Stimulated activated CD4-positive, alpha-beta T cell treated with anti-CD3 and anti-CD28 coated beads, TNF-alpha, amount 100 ng/mL, for 48 hours (primary cell): ENCODE data around the gene CSGALNACT2.
A peak's percentile ranks its signal among the peaks of the same experiment; 100 is the strongest.

Experiments used
- DNase-seq, 3 donors: peaks; one replicate each; pipeline ENCODE4 v3.0.0-alpha.2; 2020; ENCODE audit warnings: low read depth in 3 of 3

The CSGALNACT2 gene

DNA sequence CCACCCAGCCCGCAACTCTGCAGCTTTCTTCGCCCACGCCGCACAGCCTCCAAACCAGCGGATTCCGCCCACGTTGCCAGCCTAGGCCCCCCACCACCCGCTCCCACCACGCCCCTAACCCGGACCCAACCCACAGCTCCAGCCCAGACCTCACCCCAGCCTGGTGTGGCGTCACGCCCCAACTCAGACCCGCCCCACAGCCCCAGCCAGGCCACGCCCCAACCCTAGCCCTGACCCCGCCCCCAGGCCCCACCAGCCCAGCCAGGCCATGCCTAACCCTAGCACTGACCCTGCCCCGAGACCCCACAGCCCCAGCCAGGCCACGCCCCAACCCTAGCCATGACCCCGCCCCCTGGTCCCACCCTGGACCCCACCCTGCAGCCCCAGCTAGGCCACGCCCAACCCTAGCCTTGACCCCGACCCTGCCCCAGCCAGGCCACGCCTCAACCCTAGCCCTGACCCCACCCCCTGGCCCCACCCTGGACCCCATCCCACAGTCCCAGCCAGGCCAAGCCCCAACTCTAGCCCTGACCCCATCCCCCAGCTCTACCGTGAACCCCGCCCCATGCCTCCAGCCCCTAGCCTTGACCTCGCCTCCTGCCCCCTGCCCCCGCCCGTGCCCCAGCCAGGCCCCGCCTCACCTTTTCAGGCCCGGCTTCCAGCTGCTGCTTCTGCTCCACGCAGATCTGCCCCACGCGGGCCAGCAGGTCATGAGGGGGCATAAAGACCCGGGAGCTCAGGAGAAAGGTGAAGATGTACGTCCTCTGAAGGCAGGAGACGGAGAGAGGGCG, 64.6 kb downstream of the CSGALNACT2 start:
- DNase-seq, result peak in 2 of 3 donors; percentile 34 to 39

DNA sequence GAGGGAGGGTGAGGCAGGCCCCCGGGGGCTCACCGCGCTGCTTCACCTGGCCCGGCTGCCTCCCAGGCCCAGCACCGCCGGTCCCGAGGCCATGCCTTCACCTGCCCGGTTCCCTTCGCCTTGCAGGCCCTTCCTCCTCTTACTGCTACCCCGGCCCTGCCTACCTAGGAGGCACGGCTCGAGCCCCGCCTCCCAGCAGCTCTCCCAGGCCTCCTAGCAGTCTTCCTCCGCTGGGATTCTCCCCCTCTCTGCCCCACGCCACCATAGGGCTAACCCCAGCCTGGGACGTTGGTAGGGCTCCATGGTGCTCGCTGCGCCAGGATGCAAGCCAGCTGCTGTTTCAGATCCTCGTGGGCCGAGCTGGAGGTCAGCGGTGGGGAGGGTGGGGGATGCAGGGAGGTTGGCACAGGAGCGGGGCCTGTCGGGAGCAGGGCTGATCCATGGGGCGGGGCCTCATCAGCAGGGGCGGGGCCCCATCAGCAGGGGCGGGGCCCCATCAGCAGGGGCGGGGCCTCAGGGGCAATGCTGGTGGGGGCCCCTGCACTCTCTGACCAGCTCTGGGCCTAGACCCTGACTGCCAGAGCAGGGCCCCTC, 65.3 kb downstream of the CSGALNACT2 start:
- peak in 1 of 3 donors; percentile 20 for DNase-seq

DNA sequence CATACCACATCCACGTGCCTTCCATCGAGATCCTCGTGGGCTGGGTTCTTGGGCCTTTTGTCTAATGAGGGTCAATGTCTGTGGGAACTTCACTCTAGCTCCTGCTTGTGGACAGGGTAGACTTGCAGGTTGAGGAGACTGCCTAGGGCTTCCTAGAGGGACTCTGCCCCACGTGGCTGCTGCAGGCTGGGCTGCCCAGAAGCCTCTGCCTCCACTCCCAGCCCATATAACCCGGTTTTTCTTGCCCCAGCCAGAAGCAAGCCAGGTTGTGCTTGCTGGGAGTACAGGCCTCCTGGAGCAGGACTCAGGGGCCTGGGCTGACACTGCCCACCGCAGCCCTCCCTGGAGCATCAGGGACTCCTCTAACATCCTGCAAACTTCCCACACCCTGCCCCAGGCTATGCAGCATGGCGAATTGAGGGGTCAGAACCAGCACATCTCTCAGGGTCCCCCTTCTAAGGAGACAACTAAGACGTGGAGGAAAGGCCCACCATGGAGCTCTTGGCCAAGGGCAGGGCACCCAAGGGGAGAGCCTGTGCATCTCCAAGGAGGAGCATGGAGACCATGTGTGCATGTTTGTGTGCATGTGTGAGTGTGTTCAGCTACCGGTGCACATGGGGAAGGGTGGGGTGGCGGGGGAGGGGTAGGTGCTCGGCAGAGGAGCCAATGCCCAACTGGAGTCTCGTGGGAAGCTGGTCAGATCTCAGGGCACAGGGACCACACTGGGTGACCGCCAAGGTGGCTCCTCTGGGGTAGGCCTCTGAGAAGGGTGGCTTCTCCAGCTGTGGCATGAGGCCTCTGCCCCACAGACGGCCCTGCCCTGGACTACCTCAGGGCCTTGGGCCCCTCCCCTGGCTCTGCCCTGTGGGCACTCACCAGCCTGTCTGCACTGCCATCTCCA, 66.0 kb downstream of the CSGALNACT2 start:
- DNase-seq, result no peak

DNA sequence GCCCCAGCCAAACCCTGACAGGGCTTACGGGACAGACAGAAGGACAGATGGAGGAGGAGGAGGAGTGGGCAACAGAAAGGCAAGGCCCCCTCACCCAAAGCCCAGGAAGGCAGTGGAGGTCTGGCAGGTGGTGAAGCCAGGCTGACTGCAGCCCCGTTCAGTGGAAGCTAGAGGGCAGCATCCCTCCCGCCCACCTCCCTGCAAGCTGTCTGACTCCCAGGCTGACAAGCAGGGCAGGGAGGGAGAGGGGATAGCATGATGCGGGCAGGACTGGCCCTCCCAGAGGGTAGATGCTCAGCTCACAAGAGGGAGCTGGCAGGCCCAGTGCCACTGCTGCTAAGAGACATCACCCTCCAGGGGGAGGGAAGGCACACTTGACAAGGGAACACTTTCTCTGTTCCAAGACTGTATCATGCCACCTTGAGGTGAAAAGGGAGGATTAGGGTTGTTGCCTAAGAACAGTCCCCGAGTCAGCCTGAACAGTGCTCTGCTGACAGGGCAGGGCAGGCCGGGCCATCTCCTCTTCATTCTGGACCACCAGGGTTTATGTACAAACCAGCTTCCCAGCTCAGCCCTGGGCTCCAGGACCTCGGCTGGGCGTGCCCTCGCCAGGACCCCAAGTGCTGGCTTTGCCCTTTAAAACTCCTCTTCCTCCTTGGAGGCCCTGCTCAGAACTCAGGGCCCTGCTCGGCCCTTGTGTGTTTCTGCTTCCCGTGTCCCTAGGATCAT, 66.9 kb downstream of the CSGALNACT2 start:
- peak in 2 of 3 donors; percentile 50 to 51 for DNase-seq

DNA sequence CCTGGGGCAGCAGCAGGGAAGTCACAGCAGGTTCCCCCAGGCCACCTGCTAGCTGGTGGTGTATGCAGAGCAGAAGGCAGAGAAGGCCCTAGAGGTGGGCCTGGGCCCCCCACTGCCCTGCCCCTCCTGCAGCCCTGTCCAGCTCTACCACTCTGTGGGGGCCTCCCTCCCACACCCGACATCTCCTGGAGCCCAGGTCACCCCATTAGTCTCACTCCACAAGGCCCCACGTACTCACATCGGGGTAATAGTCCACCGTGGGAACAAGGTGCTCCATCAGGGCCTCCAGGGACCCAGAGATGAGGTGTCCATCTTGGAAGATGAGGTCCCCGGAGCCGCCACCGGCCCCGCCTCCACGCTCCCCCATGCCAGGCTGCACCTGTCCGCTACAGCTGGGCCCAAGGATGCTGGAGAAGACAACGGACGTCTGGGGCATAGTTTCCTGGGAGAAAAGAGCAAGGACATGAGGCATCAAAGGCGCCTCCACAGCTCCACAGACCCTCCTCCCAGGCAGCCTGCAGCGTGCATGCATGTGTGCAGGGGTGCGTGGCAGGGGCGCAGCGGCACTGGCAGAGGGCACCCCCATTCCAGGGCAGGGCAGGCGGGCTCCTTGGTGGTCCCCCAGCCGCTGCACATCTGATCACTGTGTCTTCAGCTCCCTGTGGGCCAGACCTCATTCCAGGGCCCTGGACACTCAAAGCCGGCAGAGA, 67.6 kb downstream of the CSGALNACT2 start:
- no peak for DNase-seq

DNA sequence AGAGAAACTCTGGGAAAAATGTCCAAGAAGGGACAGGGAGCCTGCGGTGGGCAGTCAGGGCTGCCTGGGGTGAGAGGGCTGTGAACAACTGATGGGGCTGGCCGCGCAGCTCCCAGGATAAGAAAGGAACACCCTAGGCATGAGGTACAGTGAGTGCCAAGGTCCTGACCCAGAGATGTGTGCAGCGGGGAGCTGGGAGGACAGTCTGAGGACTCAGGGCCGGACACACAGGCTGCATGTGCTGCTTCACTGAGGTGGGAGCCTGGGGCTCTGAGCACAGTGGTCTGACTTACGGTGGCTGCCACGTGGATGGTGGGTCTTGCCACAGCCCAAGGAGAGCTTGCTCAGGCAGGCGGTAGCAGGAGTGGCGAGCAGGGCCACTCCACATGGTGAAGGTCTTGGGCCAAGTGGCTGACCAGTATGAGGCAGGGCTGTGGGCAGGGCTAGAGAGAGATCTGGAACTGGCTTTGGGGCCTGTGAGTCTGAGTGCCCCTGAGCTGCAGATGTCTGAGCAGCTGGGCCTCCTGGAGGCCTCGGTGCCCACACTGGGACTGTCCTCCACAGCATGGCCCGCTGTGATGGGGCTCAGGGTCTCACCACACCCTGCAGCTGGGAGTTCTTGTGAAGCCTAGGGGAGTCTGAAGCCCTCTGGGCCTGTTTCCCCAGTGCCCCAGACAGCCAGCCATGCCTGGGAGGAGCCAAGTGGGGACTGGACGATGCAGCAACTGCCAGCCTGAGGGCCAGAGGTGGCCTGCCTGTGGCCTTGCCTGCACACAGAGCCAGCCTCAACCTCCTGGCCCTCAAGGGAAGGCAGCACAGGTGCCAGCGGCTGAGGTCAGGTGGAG, 68.4 kb downstream of the CSGALNACT2 start:
- no peak for DNase-seq

DNA sequence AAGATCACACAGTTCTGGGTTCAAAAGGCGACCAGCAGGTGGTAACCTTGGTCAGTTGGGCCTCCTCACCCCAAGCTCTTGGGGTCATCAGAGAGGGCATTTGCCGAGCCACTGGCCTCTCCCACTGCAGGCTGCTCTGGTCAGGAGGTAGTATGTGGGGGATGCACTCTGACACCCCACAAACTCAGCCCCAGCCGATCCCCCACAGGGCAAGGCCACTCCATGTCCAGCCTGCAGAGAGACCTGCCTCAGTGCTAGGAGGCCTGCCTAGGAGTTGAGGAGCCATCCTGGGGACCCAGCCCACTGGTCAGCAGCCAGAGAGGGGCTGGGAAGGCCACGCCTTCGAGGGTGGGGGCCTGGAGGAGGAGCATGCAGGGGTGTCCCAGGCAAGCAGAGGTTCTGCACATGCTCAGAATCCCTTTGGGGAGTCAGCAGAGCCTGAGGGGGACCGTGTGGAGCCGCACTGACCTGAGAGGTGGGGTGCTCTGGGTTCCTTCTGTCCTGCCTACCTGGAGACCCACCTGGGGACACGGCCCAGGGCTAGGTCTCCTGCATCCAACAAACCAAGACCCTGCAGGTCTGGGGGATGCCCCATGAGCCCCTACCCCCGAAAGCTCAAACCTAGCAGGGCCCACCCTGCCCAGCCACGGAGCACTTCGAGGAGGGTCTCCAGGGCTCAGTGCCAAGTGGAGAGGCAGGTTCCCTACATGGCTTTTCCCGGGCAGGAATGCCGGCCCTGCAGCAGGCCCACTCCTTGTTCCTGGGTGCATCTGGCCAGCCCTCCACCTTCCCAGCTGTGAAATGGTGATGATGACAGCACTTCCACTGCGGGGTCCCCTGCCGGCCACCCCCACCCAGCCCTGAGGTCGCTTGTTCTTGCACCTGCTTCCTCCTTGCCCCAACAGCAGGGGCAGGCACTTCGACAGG, 70.2 kb downstream of the CSGALNACT2 start:
- no peak for DNase-seq

DNA sequence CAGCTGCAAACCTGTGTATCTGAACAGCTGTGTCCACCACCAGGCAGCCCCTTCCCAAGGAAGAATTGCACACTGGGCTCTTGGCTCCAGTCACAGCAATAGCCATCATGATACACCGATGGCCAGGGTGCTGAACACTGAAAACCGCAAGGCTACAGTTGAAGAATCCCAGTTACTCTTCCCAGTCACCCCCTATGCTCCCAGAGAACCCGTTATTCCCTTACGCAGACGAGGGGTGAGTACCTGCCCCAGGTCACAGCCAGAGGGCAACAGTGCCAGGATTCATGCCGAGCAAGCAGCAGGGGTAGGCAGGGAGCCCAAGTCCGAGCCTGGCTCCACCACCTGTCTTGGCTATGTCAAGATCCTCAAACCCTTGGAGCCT, 70.8 kb downstream of the CSGALNACT2 start:
- DNase-seq, result no peak

DNA sequence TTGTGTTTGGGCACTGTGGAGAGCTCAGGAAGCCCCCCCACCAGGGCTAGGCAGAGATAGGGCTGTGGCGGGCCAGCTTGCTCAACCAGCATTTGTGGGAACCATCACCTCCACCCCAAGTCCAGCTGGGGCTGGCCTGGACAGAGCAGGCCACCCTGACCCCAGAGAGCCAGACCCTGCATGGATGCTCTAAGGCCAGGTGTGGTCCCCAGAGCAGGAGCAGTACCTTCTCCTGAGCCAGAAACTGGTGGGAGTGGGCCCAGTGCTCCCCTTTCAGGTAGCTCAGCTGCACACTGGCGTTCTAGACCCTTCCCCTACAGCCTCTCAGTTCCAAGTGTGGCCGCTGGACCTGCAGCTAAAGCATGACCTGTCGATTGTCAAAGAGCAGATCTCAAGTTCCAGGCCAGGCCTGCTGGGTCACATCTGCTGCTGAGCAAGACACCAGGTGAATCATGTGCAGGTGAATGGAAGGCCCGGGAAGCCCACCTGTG, 71.5 kb downstream of the CSGALNACT2 start:
- DNase-seq, result no peak

DNA sequence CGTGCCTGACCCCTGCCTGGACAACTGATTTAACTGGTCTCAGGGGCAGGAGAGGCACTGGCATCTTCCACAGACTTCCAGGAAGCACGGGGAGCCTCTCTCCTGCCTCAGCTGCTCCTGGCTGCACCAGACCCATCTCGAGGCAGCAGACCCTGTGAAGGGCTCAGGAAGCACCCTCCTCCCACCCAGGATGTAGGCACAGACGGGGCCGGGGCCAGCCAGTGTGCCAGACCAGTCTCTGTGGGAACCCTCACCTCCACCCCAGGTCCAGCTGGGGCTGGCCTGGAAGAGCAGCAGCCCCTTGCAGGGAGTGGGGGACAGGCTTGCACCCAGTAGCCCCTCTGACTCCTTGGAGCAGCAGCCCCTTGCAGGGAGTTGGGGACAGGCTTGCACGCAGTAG, 72.3 kb downstream of the CSGALNACT2 start:
- no peak for DNase-seq

DNA sequence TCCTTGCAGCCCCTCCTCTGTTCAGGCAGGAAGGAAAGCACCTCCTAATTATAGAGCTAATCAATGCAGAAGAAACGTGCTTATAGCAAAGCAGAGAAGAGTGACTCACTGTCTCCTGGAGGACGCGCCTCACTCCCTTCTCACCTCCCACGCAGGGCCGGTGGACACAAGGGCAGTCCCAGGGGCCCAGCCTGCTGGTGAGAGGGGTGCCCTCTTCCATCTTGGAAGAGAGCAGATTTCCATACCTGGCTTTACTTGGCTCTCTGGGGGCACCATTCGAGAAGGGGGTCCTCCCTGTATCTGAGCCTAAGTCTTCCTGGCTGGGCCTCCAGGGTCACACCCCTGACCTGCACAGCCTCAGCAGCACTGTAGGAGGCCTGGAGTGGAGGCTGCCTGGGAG, 72.8 kb downstream of the CSGALNACT2 start:
- no peak for DNase-seq

DNA sequence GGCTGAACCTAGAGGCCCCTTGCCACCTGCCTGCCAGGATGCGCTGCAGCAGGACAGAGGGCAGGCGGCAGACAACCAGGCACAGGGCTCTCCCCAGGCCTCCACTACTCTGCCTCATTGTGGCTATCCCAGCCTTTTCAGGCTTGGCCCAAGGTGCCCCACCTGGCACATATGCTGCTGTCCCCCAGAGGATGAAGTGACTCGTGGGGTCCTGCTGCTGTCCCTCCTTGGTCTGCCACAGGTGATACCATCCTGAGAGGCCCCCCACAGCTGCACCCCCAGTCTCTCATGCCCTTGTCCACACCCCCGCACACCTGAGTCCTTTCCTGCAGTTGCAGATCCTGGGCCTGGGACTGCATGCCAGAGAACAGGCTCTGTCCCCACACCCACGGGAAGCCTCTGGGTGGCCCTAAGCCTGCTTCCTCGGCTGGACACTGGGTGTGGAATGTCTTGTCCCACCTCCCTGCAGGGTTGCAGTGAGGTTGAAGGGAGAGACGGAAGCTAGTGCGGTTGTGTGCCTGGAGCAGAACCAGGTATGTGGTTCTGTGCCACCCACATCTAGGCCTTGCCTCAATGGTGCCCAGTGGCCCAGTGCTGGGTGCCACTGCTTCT, 73.3 kb downstream of the CSGALNACT2 start:
- no peak for DNase-seq

DNA sequence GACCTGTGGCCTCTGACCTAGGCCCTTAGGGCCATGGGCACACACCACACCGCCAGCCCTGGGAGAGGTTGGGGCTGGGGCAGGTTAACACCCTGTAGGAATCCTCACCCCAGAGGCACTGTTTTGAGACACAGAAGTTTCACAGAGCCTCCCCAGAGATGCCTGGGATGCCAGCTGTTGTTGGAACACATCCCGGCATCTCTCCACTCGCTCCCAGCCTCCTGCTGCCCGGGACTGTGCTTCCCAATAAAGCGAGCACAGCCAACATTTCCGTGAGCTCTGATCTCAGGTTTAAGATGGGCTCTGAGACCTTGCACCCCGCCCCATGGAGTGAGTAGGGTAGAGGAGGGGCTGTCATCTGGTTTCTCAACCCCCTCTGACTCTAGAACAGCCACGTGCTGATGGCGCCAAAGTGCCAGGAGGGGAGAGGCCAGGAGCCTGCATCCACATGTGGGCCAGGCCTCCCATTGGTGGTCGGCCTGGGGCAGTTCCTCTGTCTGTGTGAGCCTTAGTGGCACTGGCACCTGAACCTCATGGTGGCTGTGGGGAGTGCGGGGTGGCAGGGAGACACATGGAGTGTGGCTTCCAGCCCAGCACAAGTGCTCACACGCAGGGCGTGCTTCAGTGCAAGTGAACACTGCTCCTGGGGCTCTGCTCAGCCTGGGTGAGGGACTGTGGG, 73.9 kb downstream of the CSGALNACT2 start:
- no peak for DNase-seq

DNA sequence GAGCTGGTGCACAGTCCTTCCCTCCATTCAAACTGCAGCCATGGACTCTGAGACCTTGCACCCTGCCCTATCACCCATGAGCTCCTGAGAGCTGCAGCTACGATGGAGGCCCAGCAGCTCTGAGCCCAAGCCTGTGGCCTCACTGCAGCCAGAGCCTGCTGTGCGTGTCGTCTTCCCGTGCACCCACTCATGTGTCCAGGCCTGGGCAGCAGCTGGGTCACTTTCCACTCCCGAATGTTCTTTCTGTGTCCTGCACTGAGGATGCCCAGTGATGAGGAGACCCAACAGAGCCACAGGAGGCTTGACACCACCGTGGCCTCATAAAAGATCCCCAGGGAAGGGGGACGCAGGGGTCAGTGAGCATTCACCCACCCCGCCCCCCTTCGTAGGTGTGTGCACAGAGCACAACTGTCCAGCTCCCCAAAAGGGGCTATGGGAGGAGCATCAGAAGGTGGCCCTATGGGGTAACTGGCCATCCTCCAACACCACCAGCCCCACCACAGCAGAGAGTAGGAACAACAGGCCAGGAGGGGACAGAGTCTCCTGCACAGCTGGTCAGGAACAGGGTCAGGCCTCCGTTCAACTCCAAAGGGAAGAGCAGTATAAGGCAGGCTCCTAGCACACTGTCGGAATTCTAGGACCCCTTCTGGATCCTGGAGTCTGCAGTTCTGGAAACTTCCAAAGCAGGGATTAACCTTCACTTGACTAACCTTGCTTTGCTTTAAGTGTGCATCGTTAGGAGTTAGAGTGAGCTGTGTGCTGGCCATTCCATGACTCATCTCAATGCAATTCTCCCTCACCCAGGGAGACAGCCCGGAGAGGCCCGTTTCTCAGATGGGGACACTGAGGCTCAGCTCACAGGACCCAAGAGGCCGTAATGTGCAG, 76.1 kb downstream of the CSGALNACT2 start:
- no peak for DNase-seq

DNA sequence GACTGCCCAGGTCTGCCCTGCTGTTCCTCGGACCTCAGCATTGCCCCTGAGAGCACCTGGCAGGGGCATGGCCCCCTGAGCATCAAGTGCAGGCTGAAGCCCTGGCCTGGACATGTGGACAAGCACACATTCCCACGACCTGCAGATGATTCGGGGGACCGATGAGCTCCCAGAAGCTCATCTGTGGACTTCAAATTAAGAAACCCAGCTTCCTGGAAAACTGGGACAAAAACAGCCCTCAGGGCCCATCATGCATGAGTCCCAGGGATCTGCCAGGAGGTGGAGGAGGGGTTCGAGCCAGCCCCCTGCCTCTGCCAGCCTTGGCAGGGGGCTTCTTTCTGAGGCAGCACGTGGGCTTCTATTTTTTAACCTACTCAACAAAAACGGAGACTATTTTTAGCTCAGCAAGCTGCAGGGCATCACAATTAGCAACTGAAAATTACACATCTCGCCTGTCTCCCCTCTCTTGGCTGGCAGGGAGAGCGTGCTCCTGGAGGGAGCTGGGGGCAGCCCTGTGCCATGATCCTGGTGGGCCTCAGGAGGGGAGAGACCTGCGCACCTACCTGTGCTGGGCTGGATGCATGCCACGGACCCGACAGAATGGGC, 76.8 kb downstream of the CSGALNACT2 start:
- no peak for DNase-seq

DNA sequence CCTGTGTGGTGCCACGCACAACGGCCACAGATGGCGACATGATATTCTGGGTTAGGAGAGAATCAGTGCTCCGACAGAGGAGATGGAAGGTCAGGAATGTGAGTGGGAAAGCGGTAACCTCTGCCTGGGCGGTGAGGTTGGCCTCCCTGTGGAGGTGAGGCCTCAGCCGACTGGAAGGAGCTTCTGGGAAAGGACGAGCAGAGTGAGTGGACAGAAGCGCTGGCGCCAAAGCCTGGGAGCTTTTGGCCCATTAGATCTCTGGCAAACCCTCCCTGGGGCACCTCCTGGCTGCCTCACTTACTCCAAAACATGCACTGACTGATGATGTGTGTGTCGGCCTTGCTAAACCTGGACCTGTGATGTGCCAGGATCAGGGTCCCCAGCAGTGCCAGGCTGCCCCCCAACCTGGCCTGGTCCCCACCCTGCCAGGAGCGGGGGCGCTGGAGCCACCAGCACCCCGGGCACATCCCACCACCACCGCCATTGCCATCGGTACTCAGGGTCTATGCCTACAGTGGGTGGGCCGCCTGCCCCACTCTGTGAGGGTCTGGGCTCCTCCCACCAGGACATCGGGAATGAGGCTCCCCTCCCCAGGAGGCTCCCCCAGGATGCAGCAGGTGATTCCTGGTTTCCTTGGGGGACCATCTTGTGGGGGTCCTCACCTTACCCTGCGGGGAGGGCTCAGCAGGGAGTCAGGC, 77.7 kb downstream of the CSGALNACT2 start:
- no peak for DNase-seq
